Activated CD8-positive, alpha-beta memory T cell treated with anti-CD3 and anti-CD28 coated beads, Interleukin-2, amount 50 U/mL, for 1 hour (primary cell): Measurements from ENCODE around the gene ASTN2.

Experiments used
- DNase-seq: peaks from one replicate; pipeline ENCODE4 v3.0.0-alpha.2; 2020; ENCODE audit errors: extremely low read depth

The ASTN2 gene

DNA sequence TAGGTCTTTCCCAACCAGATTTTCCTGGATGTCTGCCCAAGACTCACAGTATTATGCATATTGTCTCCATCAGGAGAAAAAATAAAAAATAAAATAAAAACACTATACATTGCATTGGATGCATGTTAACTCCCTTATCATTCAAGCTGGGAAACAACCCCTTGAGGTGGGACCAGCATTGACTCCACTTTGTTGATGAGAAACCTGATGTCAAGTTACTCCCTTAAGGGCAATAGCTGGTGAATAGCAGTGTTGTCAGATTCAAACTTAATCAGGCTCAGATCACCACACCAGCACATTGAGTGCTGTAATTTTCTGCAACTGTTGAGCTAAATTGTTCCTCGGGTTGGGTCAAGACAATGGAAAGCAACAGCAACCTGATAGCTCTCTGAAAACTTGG is 991.7 kb downstream of the ASTN2 start:
- no peak for DNase-seq

- no peak for DNase-seq
Measured at GRCh38 chr9:116422119-116422979, 992.5 kb downstream of the ASTN2 start.

GRCh38 chr9:116420993-116421538 is 993.8 kb downstream of the ASTN2 start:
- no peak for DNase-seq

DNA sequence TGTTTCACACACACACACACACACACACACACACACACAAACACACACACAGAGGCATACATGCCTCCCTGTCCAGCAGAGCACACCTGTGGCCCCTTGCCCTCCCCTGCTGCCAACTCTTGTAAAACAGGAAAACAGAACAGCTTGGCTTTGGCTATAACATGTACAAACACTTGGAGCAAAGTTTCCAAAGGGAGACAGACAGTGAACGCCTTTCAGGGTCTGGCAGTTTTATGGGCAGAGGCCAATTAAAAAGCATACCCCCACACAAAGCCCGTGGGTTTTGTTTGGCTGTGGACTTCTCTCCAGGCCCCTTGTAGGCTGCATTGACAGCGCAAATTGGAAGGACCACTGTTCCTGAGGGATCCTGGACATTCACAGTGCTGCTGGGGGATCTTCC is 995.7 kb downstream of the ASTN2 start:
- no peak for DNase-seq

GRCh38 chr9:116417464-116417863 is 997.4 kb downstream of the ASTN2 start:
- DNase-seq, result no peak

DNA sequence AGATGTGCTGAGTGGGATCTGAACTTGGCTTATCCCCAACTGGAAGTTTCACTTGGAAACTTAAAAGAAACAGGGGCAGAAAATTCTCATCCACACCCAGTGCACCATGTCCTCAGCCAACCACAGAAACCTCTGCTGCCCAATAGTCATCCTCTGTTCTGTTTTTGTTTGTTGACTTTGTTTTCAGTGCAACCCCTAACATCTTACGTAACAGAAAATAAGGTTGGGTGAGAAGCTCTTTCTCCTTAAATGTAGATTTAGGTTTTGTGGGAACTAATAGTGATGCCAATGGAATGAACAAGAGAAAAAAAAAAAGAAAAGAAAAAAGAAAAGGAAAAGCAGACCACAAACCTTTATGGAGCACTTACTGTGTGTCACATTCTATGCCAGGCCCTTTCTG is 998.4 kb downstream of the ASTN2 start:
- no peak for DNase-seq

GRCh38 chr9:116414374-116414773 is 1000.5 kb downstream of the ASTN2 start:
- no peak for DNase-seq

DNA sequence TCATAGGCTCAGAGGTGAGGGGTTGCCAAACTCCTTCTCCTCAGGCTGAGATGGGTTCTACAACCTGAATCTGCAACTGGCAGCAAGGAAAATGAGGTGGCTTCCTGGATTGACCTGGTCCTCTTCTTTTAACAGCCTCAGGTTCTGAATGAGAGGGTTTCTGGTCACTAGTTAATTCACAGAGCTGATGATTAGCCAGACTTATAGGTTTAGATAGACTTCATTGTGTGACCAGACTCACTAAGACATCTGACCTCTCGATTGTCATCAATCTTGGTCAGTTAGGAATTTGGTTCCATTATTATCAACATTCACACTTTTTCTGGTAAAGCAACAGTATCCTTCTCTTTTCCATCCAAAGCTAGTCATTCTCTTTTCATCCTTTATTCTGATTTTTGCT is 1003.4 kb downstream of the ASTN2 start:
- DNase-seq, result no peak

GRCh38 chr9:116409638-116410037 is 1005.2 kb downstream of the ASTN2 start:
- DNase-seq, result no peak

DNA sequence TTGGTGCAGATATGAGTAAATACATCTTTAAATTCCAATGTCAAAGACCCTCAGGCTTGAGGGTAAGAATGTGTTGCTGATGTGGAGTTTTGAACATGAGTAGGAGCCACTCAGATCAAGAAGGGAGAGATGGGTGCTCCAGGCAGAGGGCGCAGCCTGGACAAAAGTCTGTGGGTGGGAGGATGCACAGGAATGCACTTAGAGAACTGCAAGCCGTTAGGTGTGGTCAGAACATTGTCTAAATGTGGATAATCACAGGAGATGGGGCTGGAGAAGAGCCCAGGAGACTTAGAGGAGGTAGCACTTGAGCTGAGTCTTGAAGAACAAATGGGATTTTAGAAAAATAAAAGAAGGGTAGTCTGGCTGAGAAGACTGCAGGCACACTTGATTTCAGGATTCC is 1005.7 kb downstream of the ASTN2 start:
- no peak for DNase-seq

DNA sequence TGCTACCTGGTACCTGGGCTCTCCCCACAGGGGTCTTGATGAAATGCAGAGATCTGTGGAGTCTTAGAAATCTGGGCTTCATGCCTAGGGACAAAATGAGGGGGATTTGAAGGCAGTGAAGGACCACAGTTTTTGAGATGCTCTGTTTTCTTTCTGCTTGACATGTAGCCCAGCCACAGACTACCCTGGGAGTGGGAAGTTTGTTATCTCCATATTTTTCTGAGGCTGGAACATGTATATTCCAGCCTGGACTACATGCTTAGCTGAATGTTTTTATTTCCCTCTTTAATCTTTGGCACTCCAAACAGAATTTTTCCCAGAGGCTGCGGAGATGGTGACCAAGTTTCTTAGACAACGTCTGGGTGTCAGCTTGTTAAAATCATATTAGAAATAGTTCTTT is 1008.4 kb downstream of the ASTN2 start:
- no peak for DNase-seq

- no peak for DNase-seq
Measured at GRCh38 chr9:116405321-116405720, 1009.5 kb downstream of the ASTN2 start.

DNA sequence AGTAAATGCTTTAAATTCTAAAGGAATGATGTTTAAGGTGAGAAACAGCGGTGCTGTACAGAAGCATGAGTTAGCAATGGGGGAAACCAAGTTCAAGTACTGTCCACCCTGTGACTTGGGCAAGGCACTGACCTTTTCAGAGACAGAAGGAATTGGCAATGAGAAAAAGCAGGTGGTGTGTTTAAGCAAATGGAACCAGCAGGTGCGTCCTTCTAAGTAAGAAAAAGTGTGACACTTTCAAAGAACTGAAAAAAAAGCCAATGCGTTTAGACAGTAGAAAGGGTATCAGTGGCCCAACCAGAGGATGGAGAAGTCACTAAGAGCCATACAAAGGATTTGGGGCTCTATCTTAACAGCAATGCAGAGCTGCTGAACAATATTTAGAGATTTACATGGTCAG is 1010.6 kb downstream of the ASTN2 start:
- DNase-seq, result no peak

DNA sequence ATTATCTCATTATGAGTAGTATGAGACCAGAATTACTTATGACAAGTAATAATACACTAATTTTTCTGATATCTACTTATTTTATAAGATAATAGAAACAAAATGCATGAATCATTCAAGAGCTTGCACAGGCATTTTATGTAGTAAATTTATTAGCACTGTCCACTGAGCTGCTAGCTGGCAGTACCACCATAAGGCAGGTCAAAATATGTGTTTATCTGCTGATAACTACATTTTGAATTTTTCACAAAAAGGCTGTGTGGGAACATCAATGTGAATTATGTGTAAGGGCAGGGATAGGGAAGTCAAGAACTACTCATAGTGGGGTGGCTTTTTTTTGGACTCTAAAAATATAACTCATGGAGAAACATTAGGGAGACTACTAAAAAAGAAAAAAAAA is 1011.7 kb downstream of the ASTN2 start:
- no peak for DNase-seq

DNA sequence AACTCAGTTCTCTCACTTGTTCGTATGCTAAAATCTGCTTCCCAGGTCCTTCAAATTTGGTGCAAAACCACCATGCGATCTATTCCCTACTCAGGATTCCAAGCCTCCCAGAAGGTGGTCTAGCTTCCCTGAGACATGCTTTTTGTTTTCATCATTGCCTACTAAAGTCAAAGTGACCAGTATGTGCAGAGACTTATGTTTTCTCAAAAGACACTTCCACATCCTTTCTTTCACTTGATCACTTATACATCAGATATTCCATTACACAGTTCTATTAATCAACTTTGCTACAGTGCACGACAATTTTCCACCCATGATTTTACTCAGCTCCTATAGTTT is 1019.2 kb downstream of the ASTN2 start:
- no peak for DNase-seq

- DNase-seq, result no peak
Measured at GRCh38 chr9:116394894-116395698, 1019.8 kb downstream of the ASTN2 start.

GRCh38 chr9:116394070-116394469 is 1020.8 kb downstream of the ASTN2 start:
- no peak for DNase-seq

GRCh38 chr9:116393198-116393597 is 1021.7 kb downstream of the ASTN2 start:
- no peak for DNase-seq

GRCh38 chr9:116391306-116391900 is 1023.5 kb downstream of the ASTN2 start:
- no peak for DNase-seq

- no peak for DNase-seq
Measured at GRCh38 chr9:116390303-116391228, 1024.3 kb downstream of the ASTN2 start.

GRCh38 chr9:116389541-116390302 is 1025.1 kb downstream of the ASTN2 start:
- no peak for DNase-seq
